Liver (tissue), 3 donors: ENCODE data around the gene RASSF8.

ENCODE experiments used
- ATF3 ChIP-seq: IDR thresholded peaks from 2 replicates; pipeline ENCODE4 v1.6.1; 2016; ENCODE audit warnings: antibody characterized with exemption
- EGR1 ChIP-seq, 2 donors: IDR thresholded peaks; 2 replicates each; pipeline ENCODE4 v1.6.1; 2016 to 2018; ENCODE audit warnings: antibody characterized with exemption in 2 of 2, low read depth in 2 of 2
- FOXA1 ChIP-seq: IDR thresholded peaks from 2 replicates; pipeline ENCODE4 v1.6.1; 2016; ENCODE audit warnings: antibody characterized with exemption
- GABPA ChIP-seq, 2 donors: IDR thresholded peaks in 1 of 2; conservative IDR thresholded peaks in 1 of 2; 2 replicates each; pipeline ENCODE4 v1.6.1; 2016; ENCODE audit warnings: antibody characterized with exemption in 2 of 2, mild to moderate bottlenecking in 1 of 2, moderate library complexity in 1 of 2
- JUND ChIP-seq, 2 donors: IDR thresholded peaks; 2 replicates each; pipeline ENCODE4 v1.6.1; 2016; ENCODE audit warnings: antibody characterized with exemption in 2 of 2
- MAX ChIP-seq: IDR thresholded peaks from 2 replicates; pipeline ENCODE4 v1.6.1; 2016; ENCODE audit warnings: antibody characterized with exemption
- RAD21 ChIP-seq, 2 donors: IDR thresholded peaks; 2 replicates each; pipeline ENCODE4 v1.6.1; 2016; ENCODE audit warnings: antibody characterized with exemption in 2 of 2, mild to moderate bottlenecking in 2 of 2
- REST ChIP-seq: IDR thresholded peaks from 2 replicates; pipeline ENCODE4 v1.6.1; 2016; ENCODE audit warnings: antibody characterized with exemption, mild to moderate bottlenecking
- RXRA ChIP-seq, 2 donors: IDR thresholded peaks; 2 replicates each; pipeline ENCODE4 v1.6.1; 2017 to 2018; ENCODE audit warnings: antibody characterized with exemption in 2 of 2, mild to moderate bottlenecking in 1 of 2
- SP1 ChIP-seq: IDR thresholded peaks from 2 replicates; pipeline ENCODE4 v1.6.1; 2018; ENCODE audit warnings: antibody characterized with exemption, mild to moderate bottlenecking
- TAF1 ChIP-seq: conservative IDR thresholded peaks from 2 replicates; pipeline ENCODE4 v1.6.1; 2016; ENCODE audit warnings: antibody characterized with exemption, mild to moderate bottlenecking
- YY1 ChIP-seq: IDR thresholded peaks from 2 replicates; pipeline ENCODE4 v1.6.1; 2016; ENCODE audit warnings: antibody characterized with exemption, mild to moderate bottlenecking
- ZBTB33 ChIP-seq: IDR thresholded peaks from 2 replicates; pipeline ENCODE4 v1.6.1; 2016; ENCODE audit warnings: antibody characterized with exemption
- TF ChIP-seq, protein P1 (sequence below): fragments of 150-350 bp; IDR thresholded peaks from 2 replicates; pipeline ENCODE4 v1.5.1; 2017; ENCODE audit warnings: improper control_type of control experiment, low read depth, low read length; ENCODE audit not compliant: missing input control
- donor health status: healthy.
- donor health status: healthy.

GRCh38 chr12:25986180-25986579 is 27.7 kb downstream of the RASSF8 start:
- TF ChIP-seq, protein P1, sequence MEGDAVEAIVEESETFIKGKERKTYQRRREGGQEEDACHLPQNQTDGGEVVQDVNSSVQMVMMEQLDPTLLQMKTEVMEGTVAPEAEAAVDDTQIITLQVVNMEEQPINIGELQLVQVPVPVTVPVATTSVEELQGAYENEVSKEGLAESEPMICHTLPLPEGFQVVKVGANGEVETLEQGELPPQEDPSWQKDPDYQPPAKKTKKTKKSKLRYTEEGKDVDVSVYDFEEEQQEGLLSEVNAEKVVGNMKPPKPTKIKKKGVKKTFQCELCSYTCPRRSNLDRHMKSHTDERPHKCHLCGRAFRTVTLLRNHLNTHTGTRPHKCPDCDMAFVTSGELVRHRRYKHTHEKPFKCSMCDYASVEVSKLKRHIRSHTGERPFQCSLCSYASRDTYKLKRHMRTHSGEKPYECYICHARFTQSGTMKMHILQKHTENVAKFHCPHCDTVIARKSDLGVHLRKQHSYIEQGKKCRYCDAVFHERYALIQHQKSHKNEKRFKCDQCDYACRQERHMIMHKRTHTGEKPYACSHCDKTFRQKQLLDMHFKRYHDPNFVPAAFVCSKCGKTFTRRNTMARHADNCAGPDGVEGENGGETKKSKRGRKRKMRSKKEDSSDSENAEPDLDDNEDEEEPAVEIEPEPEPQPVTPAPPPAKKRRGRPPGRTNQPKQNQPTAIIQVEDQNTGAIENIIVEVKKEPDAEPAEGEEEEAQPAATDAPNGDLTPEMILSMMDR = no peak
- TF ChIP-seq YY1 (no peak), FOXA1 (no peak), TAF1 (no peak), JUND (IDR thresholded peaks at IDR 0.05) (no peak), ZBTB33 (no peak), REST (no peak), RAD21 (IDR thresholded peaks at IDR 0.05) (no peak), GABPA (IDR thresholded peaks at IDR 0.05 in 1 of 2, conservative IDR thresholded peaks at IDR 0.05 in 1 of 2) (no peak), ATF3 (no peak), MAX (no peak), RXRA (IDR thresholded peaks at IDR 0.05) (no peak), SP1 (no peak), EGR1 (IDR thresholded peaks at IDR 0.05; ENCODE audit: low read depth in 2 of 2) (no peak)
